ENCODE measurements around the gene CBLB. TPM values are rescaled to one million over a fixed set of nuclear protein-coding genes. Genes with fewer than 3 reads are reported as not detected.

Gene CBLB
- total RNA-seq, 1 donor from 2014 or later: 45.9 TPM

DNA sequence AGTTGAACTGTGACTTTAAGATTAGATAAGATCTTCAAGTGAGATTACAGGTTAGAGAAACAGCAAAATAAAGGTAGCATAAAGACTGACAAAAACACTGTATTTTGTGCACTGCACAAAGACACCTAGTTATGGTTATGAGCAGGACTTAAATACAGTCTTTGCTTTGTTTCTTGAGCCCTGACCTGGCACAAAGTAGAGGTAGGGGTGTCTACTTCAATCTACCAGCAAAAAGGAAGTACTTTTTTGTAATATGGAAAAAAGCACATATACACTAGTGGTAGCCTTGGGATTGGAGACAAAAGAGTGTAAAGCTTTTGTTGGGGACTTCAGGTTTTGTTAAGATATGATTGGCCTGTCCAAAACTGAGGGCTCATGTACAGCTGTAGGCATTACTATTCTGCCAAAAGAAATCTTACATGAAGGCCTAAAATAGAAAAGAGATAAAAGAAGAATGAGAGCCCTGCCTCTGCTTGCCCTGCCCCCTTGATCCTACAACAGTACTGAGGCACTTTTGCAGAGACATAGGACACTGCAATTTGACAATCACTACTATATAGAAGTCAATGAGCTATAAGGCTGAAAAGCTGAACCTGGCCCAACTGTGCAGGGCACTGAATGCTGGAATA is 194.3 kb downstream of the CBLB start:
- Mint-ChIP-seq H3K27me3 (ENCODE audit: low read depth, unreplicated experiment) (no peaks in the 10 kb centered on the region), H3K36me3 (ENCODE audit: low read depth, unreplicated experiment) (peaks cover 17% of the 10 kb centered on the region), H3K4me3 (ENCODE audit: unreplicated experiment) (no peak overlapping the region), H3K4me1 (ENCODE audit: low read depth, unreplicated experiment) (no peaks in the 10 kb centered on the region), H3K27ac (ENCODE audit: unreplicated experiment) (no peak overlapping the region), H3K9me3 (ENCODE audit: unreplicated experiment) (no peaks in the 10 kb centered on the region)
- Histone ChIP-seq H2AFZ (ENCODE audit: low read depth, low read length) (no peak overlapping the region), H3K4me2 (ENCODE audit: low read length) (no peak overlapping the region), H3K9me3 (ENCODE audit: insufficient read depth, low read depth, low read length) (no peaks in the 10 kb centered on the region), H3K4me3 (ENCODE audit: insufficient read depth, low read depth, low read length) (no peak overlapping the region), H3K27me3 (ENCODE audit: insufficient read depth, low read length) (no peaks in the 10 kb centered on the region), H3K79me2 (ENCODE audit: insufficient read depth, low read length) (no peaks in the 10 kb centered on the region), H3K27ac (ENCODE audit: low read depth, low read length) (no peak overlapping the region), H3K9ac (ENCODE audit: low read length) (no peak overlapping the region), H3K4me1 (ENCODE audit: insufficient read depth, low read length) (no peaks in the 10 kb centered on the region), H3K36me3 (ENCODE audit: insufficient read depth, low read length) (peaks cover 27% of the 10 kb centered on the region), H4K20me1 (ENCODE audit: insufficient read depth, low read length) (no peaks in the 10 kb centered on the region)
- TF ChIP-seq CTCF (IDR thresholded peaks at IDR 0.05; ENCODE audit: insufficient read depth, low read depth, low read length) (no peak), EZH2 (IDR thresholded peaks at IDR 0.05; ENCODE audit: insufficient read depth, low read length) (no peak)
- FAIRE-seq: no peak
- no peak for DNase-seq (ENCODE audit: low read depth)

DNA sequence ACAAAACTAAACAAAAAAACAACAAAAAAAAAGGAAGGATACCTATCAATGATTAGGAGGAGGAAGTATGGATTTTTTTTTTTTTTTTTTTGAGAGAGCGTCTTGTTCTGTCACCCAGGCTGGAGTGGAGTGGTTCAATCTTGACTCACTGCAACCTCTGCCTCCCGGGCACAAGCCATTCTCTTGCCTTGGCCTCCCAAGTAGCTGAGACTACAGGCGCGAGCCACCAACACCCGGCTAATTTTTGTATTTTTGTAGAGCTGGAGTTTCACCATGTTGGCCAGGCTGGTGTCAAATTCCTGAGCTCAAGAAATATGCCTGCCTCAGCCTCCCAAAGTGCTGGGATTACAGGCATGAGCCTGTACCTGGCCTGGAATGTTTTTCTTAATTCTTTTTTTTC is 195.8 kb downstream of the CBLB start:
- H3K27ac ChIP-seq (ENCODE audit: low read depth, low read length): no peak overlapping the region
- Mint-ChIP-seq H3K9me3 (ENCODE audit: unreplicated experiment) (no peaks in the 10 kb centered on the region), H3K27me3 (ENCODE audit: low read depth, unreplicated experiment) (no peaks in the 10 kb centered on the region), H3K4me3 (ENCODE audit: unreplicated experiment) (no peak overlapping the region), H3K36me3 (ENCODE audit: low read depth, unreplicated experiment) (peaks cover 14% of the 10 kb centered on the region), H3K4me1 (ENCODE audit: low read depth, unreplicated experiment) (no peaks in the 10 kb centered on the region), H3K27ac (ENCODE audit: unreplicated experiment) (no peak overlapping the region)
- no peak overlapping the region for H3K4me3 ChIP-seq (ENCODE audit: insufficient read depth, low read depth, low read length)
- no peak overlapping the region for H2AFZ ChIP-seq (ENCODE audit: low read depth, low read length)
- H3K36me3 ChIP-seq (ENCODE audit: insufficient read depth, low read length): peaks cover 35% of the 10 kb centered on the region
- FAIRE-seq (no peak), DNase-seq (ENCODE audit: low read depth) (no peak)
- no peaks in the 10 kb centered on the region for H4K20me1 ChIP-seq (ENCODE audit: insufficient read depth, low read length)
- TF ChIP-seq EZH2 (IDR thresholded peaks at IDR 0.05; ENCODE audit: insufficient read depth, low read length) (no peak), CTCF (IDR thresholded peaks at IDR 0.05; ENCODE audit: insufficient read depth, low read depth, low read length) (no peak)
- H3K79me2 ChIP-seq (ENCODE audit: insufficient read depth, low read length): no peaks in the 10 kb centered on the region
- no peaks in the 10 kb centered on the region for H3K4me1 ChIP-seq (ENCODE audit: insufficient read depth, low read length)
- H3K4me2 ChIP-seq (ENCODE audit: low read length): no peak overlapping the region
- no peak overlapping the region for H3K9ac ChIP-seq (ENCODE audit: low read length)
- no peaks in the 10 kb centered on the region for H3K27me3 ChIP-seq (ENCODE audit: insufficient read depth, low read length)
- no peaks in the 10 kb centered on the region for H3K9me3 ChIP-seq (ENCODE audit: insufficient read depth, low read depth, low read length)

- Histone ChIP-seq H3K4me2 (ENCODE audit: low read length) (peak overlapping the region; percentile 28), H3K27ac (ENCODE audit: low read depth, low read length) (peak overlapping the region; percentile 55), H3K4me3 (ENCODE audit: insufficient read depth, low read depth, low read length) (no peak overlapping the region), H3K9ac (ENCODE audit: low read length) (no peak overlapping the region), H3K36me3 (ENCODE audit: insufficient read depth, low read length) (peaks cover 30% of the 10 kb centered on the region), H3K9me3 (ENCODE audit: insufficient read depth, low read depth, low read length) (no peaks in the 10 kb centered on the region), H2AFZ (ENCODE audit: low read depth, low read length) (no peak overlapping the region), H3K4me1 (ENCODE audit: insufficient read depth, low read length) (peaks cover 9% of the 10 kb centered on the region), H4K20me1 (ENCODE audit: insufficient read depth, low read length) (no peaks in the 10 kb centered on the region), H3K79me2 (ENCODE audit: insufficient read depth, low read length) (no peaks in the 10 kb centered on the region), H3K27me3 (ENCODE audit: insufficient read depth, low read length) (no peaks in the 10 kb centered on the region)
- peaks cover 12% of the 10 kb centered on the region for H3K4me1 Mint-ChIP-seq (ENCODE audit: low read depth, unreplicated experiment)
- peaks cover 14% of the 10 kb centered on the region for H3K36me3 Mint-ChIP-seq (ENCODE audit: low read depth, unreplicated experiment)
- no peaks in the 10 kb centered on the region for H3K9me3 Mint-ChIP-seq (ENCODE audit: unreplicated experiment)
- FAIRE-seq (no peak), DNase-seq (ENCODE audit: low read depth) (peak; percentile 41)
- H3K4me3 Mint-ChIP-seq (ENCODE audit: unreplicated experiment): no peak overlapping the region
- TF ChIP-seq EZH2 (IDR thresholded peaks at IDR 0.05; ENCODE audit: insufficient read depth, low read length) (no peak), CTCF (IDR thresholded peaks at IDR 0.05; ENCODE audit: insufficient read depth, low read depth, low read length) (no peak)
- peak overlapping the region; percentile 67 for H3K27ac Mint-ChIP-seq (ENCODE audit: unreplicated experiment)
- H3K27me3 Mint-ChIP-seq (ENCODE audit: low read depth, unreplicated experiment): no peaks in the 10 kb centered on the region
These were observed 206.5 kb downstream of the CBLB start for GRCh38 chr3:105662306-105662705.

All from astrocyte (in vitro differentiated cells and primary cell).